HepG2 (cell line): ENCODE data around the gene STX12. TPM values are rescaled to one million over a fixed set of nuclear protein-coding genes. Genes with fewer than 3 reads are reported as not detected.

Source experiments
- ATAC-seq: fragments of 200-7000 bp; cut with Tn5 transposase; 3 replicates; pipeline ENCODE4 v1.9.1; 2020; ENCODE audit warnings: mild to moderate bottlenecking, moderate library complexity
- BruUV-seq: library from RNA; stranded (reverse); fragments of 400-500 nt; replicated peaks from 2 replicates; lab custom pipeline; 2021; lab: Mats Ljungman, UMichigan
- CTCF ChIA-PET: fragments of 300-600 bp; formaldehyde crosslinking; extraction: SDS; loops from one replicate; lab custom pipeline; 2021; ENCODE audit warnings: low total read pairs, inconsistent platforms, low intra/inter-chr PET ratio; lab: Yijun Ruan, JAX
- POLR2A ChIA-PET: fragments of 350-600 bp; sonication (Branson Sonifier 250); formaldehyde crosslinking; loops from one replicate; lab custom pipeline; 2020; ENCODE audit warnings: antibody characterized with exemption, inconsistent platforms; lab: Yijun Ruan, JAX
- DNase-seq: peaks from one replicate; pipeline ENCODE4 v3.0.0-alpha.2; 2015; ENCODE audit warnings: low spot score
- FAIRE-seq: peaks from 3 replicates; lab custom pipeline; 2011; peaks lifted over from hg19 to GRCh38; lab: Jason Lieb, UNC
- H2AFZ ChIP-seq: one replicate; pipeline ENCODE4 v1.6.1; 2011; ENCODE audit warnings: low read length, inconsistent platforms
- H3K27ac ChIP-seq: fragments of 300-600 bp; 3 replicates; pipeline ENCODE4 v1.8.0; 2011; ENCODE audit warnings: mixed run types, mild to moderate bottlenecking, mixed read lengths, low read length, inconsistent platforms; ENCODE audit not compliant: insufficient read depth; ENCODE audit errors: extremely low read length
- H3K27me3 ChIP-seq, 2 experiments: fragments of 200-600 bp in 1 of 2; 2 replicates in 1 of 2; 3 replicates in 1 of 2; pipeline versions ENCODE4 v1.6.0 to v1.8.0; 2011; ENCODE audit warnings: low read length in 2 of 2, mild to moderate bottlenecking in 2 of 2, moderate library complexity in 2 of 2, inconsistent platforms in 1 of 2; ENCODE audit not compliant: insufficient read depth in 2 of 2, control insufficient read depth in 1 of 2
- H3K36me3 ChIP-seq, 2 experiments: fragments of 200-600 bp in 1 of 2; replicated peaks in 1 of 2; 2 replicates in 1 of 2; 3 replicates in 1 of 2; pipeline versions ENCODE4 v1.5.1 to v1.8.0; 2011; ENCODE audit warnings: low read length in 2 of 2, inconsistent platforms in 1 of 2; ENCODE audit not compliant: insufficient read depth in 2 of 2, control insufficient read depth in 1 of 2
- H3K4me1 ChIP-seq: 2 replicates; pipeline ENCODE4 v1.5.1; 2012; ENCODE audit warnings: low read length, inconsistent platforms; ENCODE audit not compliant: insufficient read depth
- H3K4me2 ChIP-seq: 2 replicates; pipeline ENCODE4 v1.6.0; 2011; ENCODE audit warnings: low read depth, low read length, inconsistent platforms
- H3K4me3 ChIP-seq, 3 experiments: fragments of 200-600 bp in 1 of 3; sonication (generic), shearing (Covaris generic) in 1 of 3; replicated peaks in 1 of 3; 2 replicates each; pipeline ENCODE4 v1.5.1; 2011 to 2016; ENCODE audit warnings: low read length in 3 of 3, inconsistent platforms in 2 of 3, low read depth in 2 of 3, mild to moderate bottlenecking in 2 of 3, control low read depth in 1 of 3, mixed read lengths in 1 of 3; ENCODE audit not compliant: insufficient read depth in 1 of 3
- H3K79me2 ChIP-seq: one replicate; pipeline ENCODE4 v1.6.1; 2011; ENCODE audit warnings: low read length, inconsistent platforms; ENCODE audit not compliant: insufficient read depth
- H3K9ac ChIP-seq: 2 replicates; pipeline ENCODE4 v1.6.0; 2011; ENCODE audit warnings: mild to moderate bottlenecking, low read depth, low read length, inconsistent platforms; ENCODE audit not compliant: insufficient read depth
- H3K9me3 ChIP-seq: 2 replicates; pipeline ENCODE4 v1.5.1; 2012; ENCODE audit warnings: mild to moderate bottlenecking, low read length
- H4K20me1 ChIP-seq: 2 replicates; pipeline ENCODE4 v1.6.0; 2011; ENCODE audit warnings: inconsistent platforms, mild to moderate bottlenecking, low read length, moderate library complexity; ENCODE audit not compliant: insufficient read depth
- EEA1 ChIP-seq: sonication (generic); formaldehyde crosslinking; IDR thresholded peaks from 2 replicates; pipeline ENCODE4 v1.5.1; 2020; ENCODE audit warnings: mild to moderate bottlenecking, missing genetic modification reagents, borderline replicate concordance
- EHMT2 ChIP-seq: fragments of 200-600 bp; sonication (generic); IDR thresholded peaks from 2 replicates; pipeline ENCODE4 v1.7.0; 2017; ENCODE audit warnings: antibody characterized with exemption, low read depth, low read length, borderline replicate concordance
- KDM2A ChIP-seq: sonication (generic); formaldehyde crosslinking; IDR thresholded peaks from 2 replicates; pipeline ENCODE4 v1.4.0; 2020; ENCODE audit warnings: low read depth, missing genetic modification reagents, borderline replicate concordance
- MEIS2 ChIP-seq: sonication (generic); formaldehyde crosslinking; IDR thresholded peaks from 2 replicates; pipeline ENCODE4 v1.9.0; 2021; ENCODE audit warnings: mild to moderate bottlenecking, missing genetic modification reagents
- MYPOP ChIP-seq: sonication (generic); formaldehyde crosslinking; IDR thresholded peaks from 2 replicates; pipeline ENCODE4 v1.8.1; 2023; ENCODE audit warnings: mild to moderate bottlenecking, moderate library complexity, missing genetic modification reagents
- NR2F6 ChIP-seq, 2 experiments: IDR thresholded peaks; 2 replicates each; pipeline ENCODE4 v1.6.1; 2016; ENCODE audit warnings: antibody characterized with exemption in 1 of 2, mild to moderate bottlenecking in 1 of 2
- PHF21A ChIP-seq: sonication (generic); formaldehyde crosslinking; IDR thresholded peaks from 2 replicates; pipeline ENCODE4 v1.5.0; 2020; ENCODE audit warnings: mild to moderate bottlenecking, missing genetic modification reagents
- XRCC5 ChIP-seq: fragments of 200-400 bp; formaldehyde crosslinking; optimal IDR thresholded peaks from 2 replicates; pipeline ENCODE3; 2017; ENCODE audit warnings: mild to moderate bottlenecking, low read length
- ZNF572 ChIP-seq: sonication (generic); formaldehyde crosslinking; IDR thresholded peaks from 2 replicates; pipeline ENCODE4 v1.5.1; 2020; ENCODE audit warnings: mild to moderate bottlenecking, missing genetic modification reagents
- ZNF770 ChIP-seq: sonication (generic); formaldehyde crosslinking; IDR thresholded peaks from 2 replicates; pipeline ENCODE4 v1.5.0; 2020; ENCODE audit warnings: mild to moderate bottlenecking, missing genetic modification reagents
- WGBS: methylation state at CpG from one replicate; pipeline ENCODE4 v1.1.6; 2017; ENCODE audit warnings: low lambda C conversion rate; 5-methylcytosine and 5-hydroxymethylcytosine counted together
- in situ Hi-C: cut with HindIII; loops from 2 replicates; pipeline ENCODE4 v1.10.0; 2017; ENCODE audit warnings: low pct_unique_long_range_greater_than_20kb; ENCODE audit not compliant: extremely low pct_ligation_motif_present
- intact Hi-C: fragments of 100-400 bp; cut with micrococcal nuclease; formaldehyde crosslinking; loops from one replicate; pipeline ENCODE4 v1.10.0; 2022; ENCODE audit not compliant: unreplicated experiment
- polyA plus RNA-seq, 8 experiments: library from polyadenylated mRNA; depleted of rRNA in 3 of 8; stranded (reverse) in 7 of 8; unstranded in 1 of 8; fragments of >200 nt; fragmentation: Illumina TruSeq in 4 of 8; extraction: Trizol in 4 of 8; gene quantifications; 2 replicates each; pipeline versions ENCODE4 v1.2.1 to v1.2.3, GENCODE V29; 2011 to 2016; ENCODE audit warnings: low read depth in 4 of 8, missing spikeins in 1 of 8, mixed read lengths in 1 of 8; ENCODE audit not compliant: insufficient read depth in 1 of 8
- total RNA-seq, 5 experiments: library from RNA; depleted of rRNA; stranded (reverse); fragments of >200 nt; fragmentation: Illumina TruSeq; extraction: Trizol; gene quantifications; 2 replicates each; pipeline ENCODE4 v1.2.3, GENCODE V29; 2016; ENCODE audit warnings: low read depth in 1 of 5
- TF ChIP-seq, protein P1 (sequence below): sonication (generic); formaldehyde crosslinking; IDR thresholded peaks from 2 replicates; pipeline ENCODE4 v1.4.0; 2020; ENCODE audit warnings: missing genetic modification reagents, mild to moderate bottlenecking, borderline replicate concordance
- TF ChIP-seq, protein P2 (sequence below): sonication (generic); formaldehyde crosslinking; IDR thresholded peaks from 2 replicates; pipeline ENCODE4 v1.4.0; 2020; ENCODE audit warnings: missing genetic modification reagents
- TF ChIP-seq, protein P3 (sequence below): IDR thresholded peaks from 2 replicates; pipeline ENCODE4 v1.6.1; 2012; ENCODE audit warnings: inconsistent platforms

STX12 gene
- total and polyA plus RNA-seq, 2 of the 13 experiments (the other 11 are each of a cell fraction or from before 2014, with no cell fraction given) = 9.0 to 19.7 TPM

- no peak within 1 kb of the TSS for H3K27ac ChIP-seq
- no peaks in the 10 kb centered on the region for H4K20me1 ChIP-seq
- H3K79me2 ChIP-seq = no peaks in the 10 kb centered on the region
- ATAC-seq (peak; percentile 88), FAIRE-seq (no peak), DNase-seq (no peak)
- H3K9ac ChIP-seq = peak within 1 kb of the TSS; percentile 24
- no peaks in the 10 kb centered on the region for H3K9me3 ChIP-seq
- POLR2A ChIA-PET = interaction anchor here (1.1 kb wide), 1 partner anchor 42 kb away, joined by 5 read pairs; the partner anchor contains the start of gene PPP1R8
- in situ Hi-C loops = no loop called here
- 25% methylated on average over 8 of the region's 53 CpGs for WGBS
- peaks cover 0 to 15% of the 10 kb centered on the region in 2 experiments; a peak in 2 of 5 replicates for H3K27me3 ChIP-seq
- intact Hi-C loops = no loop called here
- H3K36me3 ChIP-seq = no peaks in the 10 kb centered on the region
- peak within 1 kb of the TSS; percentile 99 for H3K4me2 ChIP-seq
- H3K4me3 ChIP-seq = peak within 1 kb of the TSS; percentile 65 to 80 (median 70)
- CTCF ChIA-PET = interaction anchor here (1.1 kb wide), 1 partner anchor 15 kb away, joined by 3 read pairs; no protein-coding TSS in a partner anchor
- peaks cover 46% of the 10 kb centered on the region for H3K4me1 ChIP-seq
- no TSS peak for BruUV-seq
- H2AFZ ChIP-seq = peak within 1 kb of the TSS; percentile 36
- TF ChIP-seq ZNF572 (CRISPR knock-in tag) (no peak), ZNF770 (CRISPR knock-in tag) (peak; percentile 79; the same call in 1 of the 2 replicates), NR2F6 (IDR thresholded peaks at IDR 0.05) (no peak), NR2F6 (CRISPR knock-in tag; IDR thresholded peaks at IDR 0.05) (no peak), PHF21A (CRISPR knock-in tag) (no peak), XRCC5 (peak; percentile 27), MEIS2 (CRISPR knock-in tag) (0 out of 2 replicates have a peak, but pooled peaks have one; percentile 0), EHMT2 (no peak), MYPOP (CRISPR knock-in tag) (0 out of 2 replicates have a peak, but pooled peaks have one; percentile 19), KDM2A (CRISPR knock-in tag) (0 out of 2 replicates have a peak, but pooled peaks have one; percentile 12), EEA1 (0 out of 2 replicates have a peak, but pooled peaks have one; percentile 22)
- TF ChIP-seq, protein P1, sequence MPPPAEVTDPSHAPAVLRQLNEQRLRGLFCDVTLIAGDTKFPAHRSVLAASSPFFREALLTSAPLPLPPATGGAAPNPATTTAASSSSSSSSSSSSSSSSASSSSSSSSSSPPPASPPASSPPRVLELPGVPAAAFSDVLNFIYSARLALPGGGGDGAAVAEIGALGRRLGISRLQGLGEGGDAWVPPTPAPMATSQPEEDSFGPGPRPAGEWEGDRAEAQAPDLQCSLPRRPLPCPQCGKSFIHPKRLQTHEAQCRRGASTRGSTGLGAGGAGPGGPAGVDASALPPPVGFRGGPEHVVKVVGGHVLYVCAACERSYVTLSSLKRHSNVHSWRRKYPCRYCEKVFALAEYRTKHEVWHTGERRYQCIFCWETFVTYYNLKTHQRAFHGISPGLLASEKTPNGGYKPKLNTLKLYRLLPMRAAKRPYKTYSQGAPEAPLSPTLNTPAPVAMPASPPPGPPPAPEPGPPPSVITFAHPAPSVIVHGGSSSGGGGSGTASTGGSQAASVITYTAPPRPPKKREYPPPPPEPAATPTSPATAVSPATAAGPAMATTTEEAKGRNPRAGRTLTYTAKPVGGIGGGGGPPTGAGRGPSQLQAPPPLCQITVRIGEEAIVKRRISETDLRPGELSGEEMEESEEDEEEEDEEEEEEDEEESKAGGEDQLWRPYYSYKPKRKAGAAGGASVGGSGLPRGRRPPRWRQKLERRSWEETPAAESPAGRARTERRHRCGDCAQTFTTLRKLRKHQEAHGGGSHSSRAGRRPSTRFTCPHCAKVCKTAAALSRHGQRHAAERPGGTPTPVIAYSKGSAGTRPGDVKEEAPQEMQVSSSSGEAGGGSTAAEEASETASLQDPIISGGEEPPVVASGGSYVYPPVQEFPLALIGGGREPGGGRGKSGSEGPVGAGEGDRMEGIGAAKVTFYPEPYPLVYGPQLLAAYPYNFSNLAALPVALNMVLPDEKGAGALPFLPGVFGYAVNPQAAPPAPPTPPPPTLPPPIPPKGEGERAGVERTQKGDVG = no peak
- TF ChIP-seq, protein P2, sequence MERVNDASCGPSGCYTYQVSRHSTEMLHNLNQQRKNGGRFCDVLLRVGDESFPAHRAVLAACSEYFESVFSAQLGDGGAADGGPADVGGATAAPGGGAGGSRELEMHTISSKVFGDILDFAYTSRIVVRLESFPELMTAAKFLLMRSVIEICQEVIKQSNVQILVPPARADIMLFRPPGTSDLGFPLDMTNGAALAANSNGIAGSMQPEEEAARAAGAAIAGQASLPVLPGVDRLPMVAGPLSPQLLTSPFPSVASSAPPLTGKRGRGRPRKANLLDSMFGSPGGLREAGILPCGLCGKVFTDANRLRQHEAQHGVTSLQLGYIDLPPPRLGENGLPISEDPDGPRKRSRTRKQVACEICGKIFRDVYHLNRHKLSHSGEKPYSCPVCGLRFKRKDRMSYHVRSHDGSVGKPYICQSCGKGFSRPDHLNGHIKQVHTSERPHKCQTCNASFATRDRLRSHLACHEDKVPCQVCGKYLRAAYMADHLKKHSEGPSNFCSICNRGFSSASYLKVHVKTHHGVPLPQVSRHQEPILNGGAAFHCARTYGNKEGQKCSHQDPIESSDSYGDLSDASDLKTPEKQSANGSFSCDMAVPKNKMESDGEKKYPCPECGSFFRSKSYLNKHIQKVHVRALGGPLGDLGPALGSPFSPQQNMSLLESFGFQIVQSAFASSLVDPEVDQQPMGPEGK = peak; percentile 12; the same call in 1 of the 2 replicates
- TF ChIP-seq, protein P3, sequence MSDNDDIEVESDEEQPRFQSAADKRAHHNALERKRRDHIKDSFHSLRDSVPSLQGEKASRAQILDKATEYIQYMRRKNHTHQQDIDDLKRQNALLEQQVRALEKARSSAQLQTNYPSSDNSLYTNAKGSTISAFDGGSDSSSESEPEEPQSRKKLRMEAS = peak; percentile 47; the same call in 1 of the 2 replicates
Measured at GRCh38 chr1:27872059-27872801, 99.2 kb downstream of the STX12 start, which contains the start of gene THEMIS2. Gene THEMIS2, plus strand, starts transcription at chr1:27872544. Its CDS starts 28 bp downstream, at chr1:27872572.
